PC-9 (cell line): ENCODE measurements around the gene RPS27. TPM values are rescaled to one million over a fixed set of nuclear protein-coding genes. Genes with fewer than 3 reads are reported as not detected.

Experiments
- BruUV-seq: library from RNA; stranded (reverse); fragments of 400-500 nt; replicated peaks from 2 replicates; lab custom pipeline; 2021; lab: Mats Ljungman, UMichigan
- CTCF ChIA-PET: fragments of 300-600 bp; sonication (Branson Sonifier 250); formaldehyde crosslinking; loops from one replicate; lab custom pipeline; 2022; ENCODE audit warnings: antibody characterized with exemption; lab: Charles Lee
- POLR2A ChIA-PET: fragments of 300-600 bp; sonication (Branson Sonifier 250); formaldehyde crosslinking; loops from one replicate; lab custom pipeline; 2022; ENCODE audit warnings: antibody characterized with exemption; ENCODE audit not compliant: unreplicated experiment; lab: Charles Lee
- DNase-seq, 2 experiments: peaks; one replicate each; pipeline versions ENCODE4 v3.0.0 to v3.0.0-alpha.2; 2015 to 2022; ENCODE audit warnings: mixed read lengths in 1 of 2
- H2AFZ ChIP-seq: fragments of 200-600 bp; sonication (generic); 2 replicates; pipeline ENCODE4 v1.8.1; 2017; ENCODE audit warnings: antibody characterized with exemption
- H3F3A ChIP-seq: fragments of 200-600 bp; sonication (generic); 2 replicates; pipeline ENCODE4 v1.8.1; 2017; ENCODE audit warnings: antibody characterized with exemption, mild to moderate bottlenecking, low read depth; ENCODE audit not compliant: insufficient read depth
- H3K27ac ChIP-seq: fragments of 200-600 bp; sonication (generic); 2 replicates; pipeline ENCODE4 v1.6.1; 2016; ENCODE audit warnings: mixed run types
- H3K27me3 ChIP-seq: fragments of 200-600 bp; sonication (generic); 2 replicates; pipeline ENCODE4 v1.6.1; 2016; ENCODE audit warnings: low read depth, mixed run types; ENCODE audit not compliant: insufficient read depth
- H3K36me3 ChIP-seq: fragments of 200-600 bp; sonication (generic); 2 replicates; pipeline ENCODE4 v1.6.1; 2016; ENCODE audit warnings: low read depth, mixed run types
- H3K4me1 ChIP-seq: fragments of 200-600 bp; sonication (generic); replicated peaks from 2 replicates; pipeline ENCODE4 v1.6.1; 2016; ENCODE audit warnings: mixed run types; ENCODE audit not compliant: insufficient read depth
- H3K4me2 ChIP-seq: fragments of 200-600 bp; sonication (generic); 2 replicates; pipeline ENCODE4 v1.6.1; 2017; ENCODE audit warnings: mixed run types
- H3K4me3 ChIP-seq: fragments of 200-600 bp; sonication (generic); 2 replicates; pipeline ENCODE4 v1.6.1; 2016; ENCODE audit warnings: mixed run types
- H3K79me2 ChIP-seq: fragments of 200-600 bp; sonication (generic); 2 replicates; pipeline ENCODE4 v1.6.1; 2017; ENCODE audit warnings: low read depth, mixed run types
- H3K9me2 ChIP-seq: fragments of 200-600 bp; sonication (generic); 2 replicates; pipeline ENCODE4 v1.8.1; 2017; ENCODE audit warnings: mild to moderate bottlenecking; ENCODE audit not compliant: insufficient read depth
- H3K9me3 ChIP-seq: fragments of 200-600 bp; sonication (generic); 2 replicates; pipeline ENCODE4 v1.8.1; 2016; ENCODE audit warnings: low read depth; ENCODE audit not compliant: insufficient read depth
- H4K20me1 ChIP-seq: fragments of 200-600 bp; sonication (generic); 2 replicates; pipeline ENCODE4 v1.8.1; 2017; ENCODE audit not compliant: insufficient read depth
- EZH2 ChIP-seq: fragments of 200-600 bp; sonication (generic); IDR thresholded peaks from 2 replicates; pipeline ENCODE4 v1.8.0; 2017; ENCODE audit warnings: antibody characterized with exemption, low read depth
- intact Hi-C: fragments of 100-400 bp; cut with micrococcal nuclease; formaldehyde crosslinking; loops from one replicate; pipeline ENCODE4 v1.10.0; 2022; ENCODE audit not compliant: unreplicated experiment
- total RNA-seq: library from RNA; stranded (reverse); gene quantifications from 2 replicates; pipeline ENCODE4 v1.2.3, GENCODE V29; 2021
- TF ChIP-seq, protein P1 (sequence below): fragments of 200-600 bp; sonication (generic); conservative IDR thresholded peaks from 2 replicates; pipeline ENCODE4 v1.6.1; 2017; ENCODE audit warnings: mixed run types, antibody characterized with exemption, mild to moderate bottlenecking, moderate library complexity

Gene RPS27
- total RNA-seq, 1 experiment from 2014 or later, result 1,409 TPM

GRCh38 chr1:153958961-153959260 is 31.7 kb upstream of the RPS27 start:
- H3K9me2 ChIP-seq, result no peaks in the 10 kb centered on the region
- no peaks in the 10 kb centered on the region for H3K27me3 ChIP-seq
- ChIA-PET CTCF (no interaction called here), POLR2A (interaction anchor here (0.6 to 0.8 kb wide), 3 partner anchors 19 to 1015 kb away, joined by 4 to 6 read pairs (median 5); partner anchors contain the start of gene JTB)
- H3K4me3 ChIP-seq, result no peak overlapping the region; the same call in 1 of the 2 replicates
- H3K36me3 ChIP-seq, result peaks cover 4% of the 10 kb centered on the region; the same call in 1 of the 2 replicates
- H3K9me3 ChIP-seq, result no peaks in the 10 kb centered on the region
- TF ChIP-seq EZH2, result no peak
- DNase-seq, result no peak
- no peak overlapping the region for H3K27ac ChIP-seq
- no peak overlapping the region for H2AFZ ChIP-seq
- peaks cover 70% of the 10 kb centered on the region for H3K79me2 ChIP-seq
- H3K4me1 ChIP-seq, result peaks cover 29% of the 10 kb centered on the region
- peak overlapping the region; percentile 42 for H3K4me2 ChIP-seq
- no TSS peak for BruUV-seq
- intact Hi-C loops, result loop anchor here (1.0 kb wide), 1 partner anchor 36 kb away; no protein-coding TSS in a partner anchor
- peaks cover 26% of the 10 kb centered on the region for H4K20me1 ChIP-seq
- peaks cover 40% of the 10 kb centered on the region for H3F3A ChIP-seq

DNA sequence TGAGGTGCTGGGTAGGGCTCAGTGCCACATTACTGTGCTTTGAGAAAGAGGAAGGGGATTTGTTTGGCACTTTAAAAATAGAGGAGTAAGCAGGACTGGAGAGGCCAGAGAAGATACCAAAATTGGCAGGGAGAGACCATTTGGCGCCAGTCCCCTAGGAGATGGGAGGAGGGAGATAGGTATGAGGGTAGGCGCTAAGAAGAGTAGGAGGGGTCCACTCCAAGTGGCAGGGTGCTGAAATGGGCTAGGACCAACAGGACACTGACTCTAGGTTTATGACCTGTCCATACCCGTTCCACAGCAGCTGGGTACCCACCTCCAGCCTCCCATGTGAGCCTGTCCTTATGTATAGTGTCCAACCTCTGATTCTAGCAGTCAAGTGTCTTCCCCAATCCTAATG is 31.1 kb upstream of the RPS27 start:
- no peak overlapping the region for H3K27ac ChIP-seq
- H3K9me3 ChIP-seq, result no peaks in the 10 kb centered on the region
- BruUV-seq, result no TSS peak
- CTCF ChIA-PET, result no interaction called here
- peaks cover 23% of the 10 kb centered on the region for H4K20me1 ChIP-seq
- H3K9me2 ChIP-seq, result no peaks in the 10 kb centered on the region
- intact Hi-C loops, result no loop called here
- peaks cover 64% of the 10 kb centered on the region for H3K79me2 ChIP-seq
- peak overlapping the region; percentile 42; the same call in 1 of the 2 replicates for H3K4me2 ChIP-seq
- POLR2A ChIA-PET, result interaction anchor here (0.6 kb wide), 1 partner anchor 194 kb away, joined by 5 read pairs; no protein-coding TSS in a partner anchor
- DNase-seq, result no peak
- no peak for TF ChIP-seq EZH2
- TF ChIP-seq, protein P1, sequence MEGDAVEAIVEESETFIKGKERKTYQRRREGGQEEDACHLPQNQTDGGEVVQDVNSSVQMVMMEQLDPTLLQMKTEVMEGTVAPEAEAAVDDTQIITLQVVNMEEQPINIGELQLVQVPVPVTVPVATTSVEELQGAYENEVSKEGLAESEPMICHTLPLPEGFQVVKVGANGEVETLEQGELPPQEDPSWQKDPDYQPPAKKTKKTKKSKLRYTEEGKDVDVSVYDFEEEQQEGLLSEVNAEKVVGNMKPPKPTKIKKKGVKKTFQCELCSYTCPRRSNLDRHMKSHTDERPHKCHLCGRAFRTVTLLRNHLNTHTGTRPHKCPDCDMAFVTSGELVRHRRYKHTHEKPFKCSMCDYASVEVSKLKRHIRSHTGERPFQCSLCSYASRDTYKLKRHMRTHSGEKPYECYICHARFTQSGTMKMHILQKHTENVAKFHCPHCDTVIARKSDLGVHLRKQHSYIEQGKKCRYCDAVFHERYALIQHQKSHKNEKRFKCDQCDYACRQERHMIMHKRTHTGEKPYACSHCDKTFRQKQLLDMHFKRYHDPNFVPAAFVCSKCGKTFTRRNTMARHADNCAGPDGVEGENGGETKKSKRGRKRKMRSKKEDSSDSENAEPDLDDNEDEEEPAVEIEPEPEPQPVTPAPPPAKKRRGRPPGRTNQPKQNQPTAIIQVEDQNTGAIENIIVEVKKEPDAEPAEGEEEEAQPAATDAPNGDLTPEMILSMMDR, result no peak
- peaks cover 46% of the 10 kb centered on the region for H3F3A ChIP-seq
- H3K36me3 ChIP-seq, result no peaks in the 10 kb centered on the region
- H3K4me1 ChIP-seq, result peaks cover 30% of the 10 kb centered on the region
- no peaks in the 10 kb centered on the region for H3K27me3 ChIP-seq
- no peak overlapping the region for H2AFZ ChIP-seq
- no peak overlapping the region for H3K4me3 ChIP-seq

- CTCF ChIA-PET, result no interaction called here
- H2AFZ ChIP-seq, result no peak overlapping the region
- peaks cover 19% of the 10 kb centered on the region for H4K20me1 ChIP-seq
- peaks cover 60% of the 10 kb centered on the region for H3K79me2 ChIP-seq
- H3K9me3 ChIP-seq, result no peaks in the 10 kb centered on the region
- H3K9me2 ChIP-seq, result no peaks in the 10 kb centered on the region
- intact Hi-C loops, result loop anchor here (5.0 to 10.0 kb wide), 3 partner anchors 312 to 425 kb away; partner anchors contain the start of genes HAX1, S100A2 and S100A6
- H3K27me3 ChIP-seq, result no peaks in the 10 kb centered on the region
- no peak overlapping the region for H3K4me2 ChIP-seq
- TF ChIP-seq, protein P1, result no peak
- TF ChIP-seq EZH2, result no peak
- peaks cover 53% of the 10 kb centered on the region for H3F3A ChIP-seq
- H3K4me3 ChIP-seq, result no peak overlapping the region
- DNase-seq, result no peak
- no peak overlapping the region for H3K27ac ChIP-seq
- POLR2A ChIA-PET, result no interaction called here
- no TSS peak for BruUV-seq
- peaks cover 37% of the 10 kb centered on the region for H3K4me1 ChIP-seq
- no peaks in the 10 kb centered on the region for H3K36me3 ChIP-seq
These were observed 30.4 kb upstream of the RPS27 start for GRCh38 chr1:153960206-153960605.
